ENCODE measurements around the gene ACBD6. TPM values are rescaled to one million over a fixed set of nuclear protein-coding genes. Genes with fewer than 3 reads are reported as not detected.

ACBD6 gene
- total and polyA plus RNA-seq, 2 experiments from 2014 or later, result 72.2 to 73.9 TPM

DNA sequence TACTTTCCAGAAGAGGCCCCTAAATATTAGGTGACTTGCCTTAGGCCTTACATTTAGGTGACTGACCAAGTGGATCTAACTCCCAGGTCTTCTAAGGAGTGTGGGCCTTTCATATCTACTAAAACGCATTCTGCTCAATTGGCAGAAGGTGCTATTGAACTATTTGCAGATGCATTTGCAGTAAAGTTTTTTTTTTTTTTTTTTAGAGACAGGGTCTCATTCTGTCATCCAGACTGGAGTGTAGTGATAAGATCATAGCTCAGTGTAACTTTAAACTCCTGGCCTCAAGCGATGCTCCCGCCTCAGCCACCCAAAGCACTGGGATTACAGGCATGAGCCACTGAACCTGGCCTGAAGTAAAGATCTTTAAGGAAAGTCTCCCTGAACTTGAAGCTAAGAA is 13.0 kb upstream of the ACBD6 start:
- Histone ChIP-seq H3K4me3 (no peak overlapping the region), H3K27me3 (no peaks in the 10 kb centered on the region), H3K9me3 (ENCODE audit: low read depth) (no peaks in the 10 kb centered on the region), H3K4me1 (ENCODE audit: low read depth) (peaks cover 4% of the 10 kb centered on the region), H3K36me3 (no peaks in the 10 kb centered on the region), H3K27ac (no peak overlapping the region)
- DNase-seq (ENCODE audit: low read depth in 1 of 2, low spot score in 1 of 2), result no peak
- TF ChIP-seq, protein P1, sequence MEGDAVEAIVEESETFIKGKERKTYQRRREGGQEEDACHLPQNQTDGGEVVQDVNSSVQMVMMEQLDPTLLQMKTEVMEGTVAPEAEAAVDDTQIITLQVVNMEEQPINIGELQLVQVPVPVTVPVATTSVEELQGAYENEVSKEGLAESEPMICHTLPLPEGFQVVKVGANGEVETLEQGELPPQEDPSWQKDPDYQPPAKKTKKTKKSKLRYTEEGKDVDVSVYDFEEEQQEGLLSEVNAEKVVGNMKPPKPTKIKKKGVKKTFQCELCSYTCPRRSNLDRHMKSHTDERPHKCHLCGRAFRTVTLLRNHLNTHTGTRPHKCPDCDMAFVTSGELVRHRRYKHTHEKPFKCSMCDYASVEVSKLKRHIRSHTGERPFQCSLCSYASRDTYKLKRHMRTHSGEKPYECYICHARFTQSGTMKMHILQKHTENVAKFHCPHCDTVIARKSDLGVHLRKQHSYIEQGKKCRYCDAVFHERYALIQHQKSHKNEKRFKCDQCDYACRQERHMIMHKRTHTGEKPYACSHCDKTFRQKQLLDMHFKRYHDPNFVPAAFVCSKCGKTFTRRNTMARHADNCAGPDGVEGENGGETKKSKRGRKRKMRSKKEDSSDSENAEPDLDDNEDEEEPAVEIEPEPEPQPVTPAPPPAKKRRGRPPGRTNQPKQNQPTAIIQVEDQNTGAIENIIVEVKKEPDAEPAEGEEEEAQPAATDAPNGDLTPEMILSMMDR (IDR thresholded peaks at IDR 0.05; ENCODE audit: low read depth, low read length), result no peak

DNA sequence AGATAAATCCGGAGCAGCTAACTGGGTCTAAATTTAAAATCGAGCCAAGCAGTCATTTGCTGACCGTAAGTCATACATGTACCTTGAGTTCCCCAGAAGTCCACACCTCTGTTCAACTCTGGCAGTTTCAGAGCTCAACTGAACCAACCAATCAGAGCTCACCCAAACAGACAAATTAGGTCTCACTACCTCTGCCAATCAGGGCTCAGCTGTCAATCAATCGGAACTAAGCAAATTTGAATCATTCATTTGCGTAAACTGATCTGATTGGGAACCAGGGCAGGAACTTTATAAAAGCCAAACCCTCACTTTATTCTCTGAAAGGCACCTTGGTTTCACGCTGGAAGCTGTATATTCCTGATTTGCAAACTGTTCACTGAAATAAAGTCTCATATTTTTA is 11.2 kb upstream of the ACBD6 start:
- TF ChIP-seq, protein P1 (IDR thresholded peaks at IDR 0.05; ENCODE audit: low read depth, low read length), result no peak
- no peaks in the 10 kb centered on the region for H3K4me1 ChIP-seq (ENCODE audit: low read depth)
- H3K27me3 ChIP-seq, result no peaks in the 10 kb centered on the region
- H3K36me3 ChIP-seq, result no peaks in the 10 kb centered on the region
- no peak for DNase-seq (ENCODE audit: low read depth in 1 of 2, low spot score in 1 of 2)
- no peaks in the 10 kb centered on the region for H3K9me3 ChIP-seq (ENCODE audit: low read depth)
- H3K27ac ChIP-seq, result no peak overlapping the region
- no peak overlapping the region for H3K4me3 ChIP-seq

DNA sequence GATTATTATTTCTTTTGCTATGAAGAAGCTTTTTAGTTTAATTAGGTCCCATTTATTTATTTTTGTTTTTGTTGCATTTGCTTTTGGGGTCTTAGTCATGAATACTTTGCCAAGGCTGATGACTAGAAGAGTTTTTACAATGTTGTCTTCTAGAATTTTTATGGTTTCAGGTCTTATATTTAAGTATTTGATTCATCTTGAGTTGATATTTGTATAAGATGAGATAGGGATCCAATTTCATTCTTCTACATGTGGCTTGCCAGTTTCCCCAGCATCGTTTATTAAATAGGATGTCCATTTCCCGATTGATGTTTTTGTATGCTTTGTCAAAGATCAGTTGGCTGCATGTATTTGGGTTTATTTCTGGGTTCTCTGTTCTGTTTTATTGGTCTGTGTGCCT is 8.5 kb upstream of the ACBD6 start:
- TF ChIP-seq, protein P1 (IDR thresholded peaks at IDR 0.05; ENCODE audit: low read depth, low read length), result no peak
- H3K27me3 ChIP-seq, result no peaks in the 10 kb centered on the region
- H3K27ac ChIP-seq, result no peak overlapping the region
- no peaks in the 10 kb centered on the region for H3K36me3 ChIP-seq
- no peak for DNase-seq (ENCODE audit: low read depth in 1 of 2, low spot score in 1 of 2)
- H3K4me3 ChIP-seq, result no peak overlapping the region
- no peaks in the 10 kb centered on the region for H3K4me1 ChIP-seq (ENCODE audit: low read depth)
- H3K9me3 ChIP-seq (ENCODE audit: low read depth), result no peaks in the 10 kb centered on the region

DNA sequence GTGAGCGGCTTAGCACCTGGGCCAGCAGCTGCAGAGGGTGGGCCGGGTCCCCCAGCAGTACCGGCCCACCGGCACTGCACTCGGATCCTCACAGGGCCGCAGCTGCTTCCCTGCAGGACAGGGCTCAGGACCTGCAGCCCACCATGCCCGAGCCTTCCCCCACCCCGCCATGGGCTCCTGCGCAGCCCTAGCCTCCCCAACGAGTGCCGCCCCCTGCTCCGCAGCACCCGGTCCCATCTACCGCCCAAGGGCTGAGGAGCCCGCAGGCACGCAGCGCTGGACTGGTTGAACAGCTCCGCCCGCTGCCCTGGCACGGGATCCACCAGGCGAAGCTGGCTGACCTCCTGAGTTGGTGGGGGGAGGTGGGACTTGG is 6.3 kb upstream of the ACBD6 start:
- H3K36me3 ChIP-seq, result no peaks in the 10 kb centered on the region
- no peaks in the 10 kb centered on the region for H3K4me1 ChIP-seq (ENCODE audit: low read depth)
- TF ChIP-seq, protein P1 (IDR thresholded peaks at IDR 0.05; ENCODE audit: low read depth, low read length), result no peak
- no peak overlapping the region for H3K4me3 ChIP-seq
- H3K9me3 ChIP-seq (ENCODE audit: low read depth), result no peaks in the 10 kb centered on the region
- DNase-seq (ENCODE audit: low read depth in 1 of 2, low spot score in 1 of 2), result no peak
- no peak overlapping the region for H3K27ac ChIP-seq
- no peaks in the 10 kb centered on the region for H3K27me3 ChIP-seq

DNA sequence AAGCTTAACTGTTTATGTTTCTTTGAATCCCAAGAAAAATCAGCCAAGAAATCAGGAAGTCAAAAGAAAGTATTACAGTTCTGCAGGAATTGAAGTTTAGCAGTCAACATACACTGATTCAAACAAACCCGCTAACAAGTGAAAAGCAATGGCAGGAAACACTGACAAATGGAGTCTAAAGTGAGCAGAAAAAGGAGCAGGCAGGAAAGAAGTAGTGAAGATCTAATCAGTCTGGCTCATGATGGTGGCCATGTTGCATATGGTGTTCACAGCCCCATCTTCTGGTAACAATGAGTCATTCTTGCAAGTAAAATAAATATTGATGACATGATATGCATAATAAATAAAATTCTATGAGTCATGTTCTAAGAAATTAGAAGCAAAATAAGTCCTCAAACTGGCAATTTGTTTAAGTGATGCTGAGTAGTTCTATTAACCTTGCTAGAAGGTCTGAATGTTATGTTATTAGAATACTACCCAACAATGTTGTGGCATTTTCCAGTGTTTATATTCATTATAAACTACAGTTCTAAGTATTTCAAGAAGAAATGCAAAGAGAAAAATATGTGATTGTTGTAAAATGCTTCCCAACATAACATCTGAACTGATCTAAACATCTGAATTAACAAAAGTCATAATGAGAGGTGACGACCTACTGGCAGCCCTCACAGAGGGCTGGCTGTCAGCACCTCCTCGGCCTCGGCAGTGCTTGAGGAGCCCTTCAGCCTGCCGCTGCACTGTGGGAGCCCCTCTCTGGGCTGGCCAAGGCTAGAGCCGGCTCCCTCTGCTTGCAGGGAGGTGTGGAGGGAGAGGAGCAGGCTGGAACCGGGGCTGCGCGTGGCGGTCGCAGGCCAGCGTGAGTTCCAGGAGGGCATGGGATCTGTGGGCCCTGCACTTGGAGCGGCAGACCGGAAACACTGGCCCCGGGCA is 5.7 kb upstream of the ACBD6 start:
- TF ChIP-seq, protein P1 (IDR thresholded peaks at IDR 0.05; ENCODE audit: low read depth, low read length), result no peak
- Histone ChIP-seq H3K27ac (no peak overlapping the region), H3K4me3 (no peak overlapping the region), H3K4me1 (ENCODE audit: low read depth) (no peaks in the 10 kb centered on the region), H3K27me3 (no peaks in the 10 kb centered on the region), H3K9me3 (ENCODE audit: low read depth) (no peaks in the 10 kb centered on the region), H3K36me3 (no peaks in the 10 kb centered on the region)
- DNase-seq (ENCODE audit: low read depth in 1 of 2, low spot score in 1 of 2), result peak in 1 of 2 donors; percentile 28

All from cardiac muscle cell (in vitro differentiated cells and primary cell).